HG03520 (cell line): ENCODE results near the gene GLYR1.

ENCODE experiments used
- ATAC-seq: cut with Tn5 transposase; IDR thresholded peaks from one replicate; pipeline ENCODE4 v1.9.1; 2021; ENCODE audit warnings: mild to moderate bottlenecking, moderate library complexity; ENCODE audit not compliant: unreplicated experiment

GLYR1 gene

GRCh38 chr16:4767872-4768548, 79.1 kb downstream of the GLYR1 start:
- no peak for ATAC-seq

- peak; percentile 76 for ATAC-seq
Measured at GRCh38 chr16:4766875-4767628, 80.0 kb downstream of the GLYR1 start, which contains the start of gene ZNF500. Gene ZNF500, minus strand, starts transcription at chr16:4767162. Its CDS starts 1,184 bp downstream, at chr16:4765978.

GRCh38 chr16:4765511-4766474, 81.3 kb downstream of the GLYR1 start:
- no peak for ATAC-seq

- no peak for ATAC-seq
Measured at GRCh38 chr16:4763791-4764190, 83.3 kb downstream of the GLYR1 start.

GRCh38 chr16:4762205-4762604, 84.9 kb downstream of the GLYR1 start:
- no peak for ATAC-seq

GRCh38 chr16:4760221-4760910, 86.7 kb downstream of the GLYR1 start:
- no peak for ATAC-seq

GRCh38 chr16:4755687-4756086, 91.4 kb downstream of the GLYR1 start:
- ATAC-seq = no peak

- no peak for ATAC-seq
Measured at GRCh38 chr16:4754865-4755264, 92.2 kb downstream of the GLYR1 start.

GRCh38 chr16:4753227-4753626, 93.9 kb downstream of the GLYR1 start:
- ATAC-seq = no peak
